Ishikawa (cell line): ENCODE measurements around the gene MRPL28.

Experiments used
- CEBPB ChIP-seq: IDR thresholded peaks from 2 replicates; pipeline ENCODE4 v1.6.1; 2012
- CREB1 ChIP-seq: IDR thresholded peaks from 2 replicates; pipeline ENCODE4 v1.6.1; 2012; ENCODE audit warnings: low read depth
- EGR1 ChIP-seq: IDR thresholded peaks from 2 replicates; pipeline ENCODE4 v1.6.1; 2012
- EP300 ChIP-seq: IDR thresholded peaks from 2 replicates; pipeline ENCODE4 v1.6.1; 2012; ENCODE audit warnings: borderline replicate concordance
- FOXM1 ChIP-seq: IDR thresholded peaks from 2 replicates; pipeline ENCODE4 v1.6.1; 2012; ENCODE audit warnings: low read depth, borderline replicate concordance
- MAX ChIP-seq: IDR thresholded peaks from 2 replicates; pipeline ENCODE4 v1.6.1; 2012
- RAD21 ChIP-seq: IDR thresholded peaks from 2 replicates; pipeline ENCODE4 v1.6.1; 2012; ENCODE audit warnings: low read depth
- REST ChIP-seq: IDR thresholded peaks from 2 replicates; pipeline ENCODE4 v1.6.1; 2012; ENCODE audit warnings: low read depth, mild to moderate bottlenecking
- TAF1 ChIP-seq: IDR thresholded peaks from 2 replicates; pipeline ENCODE4 v1.6.1; 2012; ENCODE audit warnings: low read depth, mild to moderate bottlenecking
- TCF12 ChIP-seq: IDR thresholded peaks from 2 replicates; pipeline ENCODE4 v1.6.1; 2012; ENCODE audit warnings: low read depth
- TEAD4 ChIP-seq: IDR thresholded peaks from 2 replicates; pipeline ENCODE4 v1.6.1; 2012
- USF1 ChIP-seq: IDR thresholded peaks from 2 replicates; pipeline ENCODE4 v1.6.1; 2012
- YY1 ChIP-seq: IDR thresholded peaks from 2 replicates; pipeline ENCODE4 v1.6.1; 2012; ENCODE audit warnings: low read depth

- TF ChIP-seq REST (no peak), USF1 (no peak), TAF1 (no peak), TCF12 (no peak), EGR1 (no peak), FOXM1 (no peak), RAD21 (no peak), CREB1 (no peak), EP300 (no peak), CEBPB (no peak), MAX (no peak), YY1 (no peak), TEAD4 (no peak)
These were observed 41.4 kb upstream of the MRPL28 start for GRCh38 chr16:411576-412265.
